CD4-positive, alpha-beta T cell treated with Interleukin-10 for 1 hour (primary cell): ENCODE measurements around the gene TSPAN11.

Source experiments
- DNase-seq: peaks from one replicate; pipeline ENCODE4 v3.0.0-alpha.2; 2020

Gene TSPAN11

GRCh38 chr12:30962047-30962446 lies 35.5 kb downstream of the TSPAN11 start:
- no peak for DNase-seq

DNA sequence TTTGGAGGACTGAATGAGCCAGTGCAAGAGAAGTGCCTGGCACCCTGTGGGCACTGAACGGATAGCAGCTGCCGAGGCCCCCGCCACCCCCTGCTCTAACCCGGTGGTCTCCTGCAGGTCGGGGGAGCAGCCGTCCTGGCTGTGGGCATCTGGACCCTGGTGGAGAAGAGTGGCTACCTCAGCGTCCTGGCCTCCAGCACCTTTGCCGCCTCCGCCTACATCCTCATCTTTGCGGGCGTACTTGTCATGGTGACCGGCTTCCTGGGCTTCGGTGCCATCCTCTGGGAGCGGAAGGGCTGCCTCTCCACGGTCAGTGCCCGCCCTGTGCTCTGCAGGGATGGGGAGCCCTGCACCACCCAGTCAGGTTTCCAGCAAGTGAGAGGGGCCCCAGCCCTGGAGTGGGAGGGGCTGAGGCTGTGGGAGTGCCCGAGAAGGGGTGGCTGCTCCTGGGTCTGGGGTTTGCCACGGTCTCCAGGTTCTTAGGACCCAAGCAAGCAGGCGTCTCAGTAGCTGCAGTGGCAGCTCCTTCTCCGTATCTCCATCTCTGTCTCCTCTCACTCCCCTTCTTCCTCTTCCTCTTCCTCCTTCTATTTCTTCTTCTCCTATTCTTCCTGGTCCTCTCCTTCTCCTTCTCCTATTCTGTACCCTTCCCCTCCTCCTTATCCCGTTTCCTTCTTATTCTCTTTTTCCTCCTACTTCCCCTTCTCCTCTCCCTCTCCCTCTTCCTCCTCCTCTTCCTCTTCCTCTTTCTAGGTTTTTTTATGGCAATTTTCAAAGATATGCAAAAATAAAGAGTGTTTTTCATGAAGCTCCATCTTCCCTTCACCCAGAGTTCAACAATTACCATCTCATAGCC lies 37.4 kb downstream of the TSPAN11 start:
- no peak for DNase-seq

GRCh38 chr12:30964896-30965612 lies 38.5 kb downstream of the TSPAN11 start:
- no peak for DNase-seq

DNA sequence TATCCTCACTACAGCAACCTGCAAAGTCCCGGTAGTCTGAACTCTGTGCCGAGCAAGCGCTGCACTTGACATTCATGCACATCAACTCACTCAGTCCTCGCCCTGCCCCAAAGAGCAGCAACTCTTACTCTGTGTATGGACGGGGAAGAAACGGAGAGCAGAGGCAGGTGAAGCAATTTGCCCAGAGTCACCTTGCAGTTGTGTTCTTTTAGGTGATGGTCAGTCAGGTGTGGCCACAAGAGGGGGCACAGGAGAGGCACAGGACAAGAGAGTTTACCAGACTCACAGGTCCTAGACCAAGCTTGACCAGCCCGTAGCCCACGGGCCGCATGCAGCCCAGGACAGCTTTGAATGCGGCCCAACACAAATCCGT lies 39.1 kb downstream of the TSPAN11 start:
- no peak for DNase-seq

GRCh38 chr12:30967026-30967425 lies 40.5 kb downstream of the TSPAN11 start:
- DNase-seq = no peak

- no peak for DNase-seq
These were observed 41.7 kb downstream of the TSPAN11 start for GRCh38 chr12:30968211-30968610.

- no peak for DNase-seq
These were observed 42.5 kb downstream of the TSPAN11 start for GRCh38 chr12:30969006-30969405.

GRCh38 chr12:30969606-30970395 lies 43.3 kb downstream of the TSPAN11 start:
- DNase-seq = no peak

GRCh38 chr12:30970559-30971197 lies 44.1 kb downstream of the TSPAN11 start:
- DNase-seq = no peak

- DNase-seq = no peak
These were observed 45.5 kb downstream of the TSPAN11 start for GRCh38 chr12:30972035-30972434.

DNA sequence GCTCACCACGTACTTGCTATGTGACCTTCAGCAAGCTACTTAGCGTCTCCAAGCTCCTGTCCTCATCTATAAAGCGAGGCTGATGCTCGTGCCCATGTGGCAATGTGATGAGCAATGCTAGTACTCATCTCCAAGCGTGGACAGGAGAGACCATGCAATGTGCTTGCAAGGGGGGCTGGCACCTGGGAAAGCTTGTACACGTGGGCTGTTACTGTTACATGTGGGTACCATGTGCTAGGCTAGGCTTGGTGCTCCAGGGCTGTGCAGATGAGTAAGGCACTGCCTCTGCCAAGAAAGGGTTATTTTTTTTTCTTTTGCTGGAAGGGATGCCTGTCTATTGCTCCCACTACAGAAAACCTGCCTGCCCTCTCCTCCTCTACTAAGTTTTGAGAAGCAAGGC lies 46.6 kb downstream of the TSPAN11 start:
- no peak for DNase-seq

DNA sequence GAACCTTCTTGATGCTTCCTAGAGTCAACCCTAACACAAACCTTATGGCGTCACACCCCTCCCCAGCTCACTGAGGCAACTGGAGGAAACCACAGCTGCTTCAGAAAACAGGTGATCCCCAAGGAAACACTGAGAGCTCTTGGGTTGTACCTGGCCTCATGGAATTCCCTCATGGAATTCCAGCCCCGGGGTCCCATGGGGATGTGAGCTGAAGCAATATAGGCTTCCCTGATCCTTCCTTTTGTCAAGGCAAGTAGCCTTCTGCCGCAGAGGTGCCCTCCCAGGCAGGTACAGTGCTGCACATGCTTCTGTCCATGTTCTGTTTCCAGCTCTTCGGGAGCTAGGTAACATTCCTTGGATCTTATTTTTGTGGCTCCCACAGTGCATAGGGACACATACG lies 47.3 kb downstream of the TSPAN11 start:
- no peak for DNase-seq

DNA sequence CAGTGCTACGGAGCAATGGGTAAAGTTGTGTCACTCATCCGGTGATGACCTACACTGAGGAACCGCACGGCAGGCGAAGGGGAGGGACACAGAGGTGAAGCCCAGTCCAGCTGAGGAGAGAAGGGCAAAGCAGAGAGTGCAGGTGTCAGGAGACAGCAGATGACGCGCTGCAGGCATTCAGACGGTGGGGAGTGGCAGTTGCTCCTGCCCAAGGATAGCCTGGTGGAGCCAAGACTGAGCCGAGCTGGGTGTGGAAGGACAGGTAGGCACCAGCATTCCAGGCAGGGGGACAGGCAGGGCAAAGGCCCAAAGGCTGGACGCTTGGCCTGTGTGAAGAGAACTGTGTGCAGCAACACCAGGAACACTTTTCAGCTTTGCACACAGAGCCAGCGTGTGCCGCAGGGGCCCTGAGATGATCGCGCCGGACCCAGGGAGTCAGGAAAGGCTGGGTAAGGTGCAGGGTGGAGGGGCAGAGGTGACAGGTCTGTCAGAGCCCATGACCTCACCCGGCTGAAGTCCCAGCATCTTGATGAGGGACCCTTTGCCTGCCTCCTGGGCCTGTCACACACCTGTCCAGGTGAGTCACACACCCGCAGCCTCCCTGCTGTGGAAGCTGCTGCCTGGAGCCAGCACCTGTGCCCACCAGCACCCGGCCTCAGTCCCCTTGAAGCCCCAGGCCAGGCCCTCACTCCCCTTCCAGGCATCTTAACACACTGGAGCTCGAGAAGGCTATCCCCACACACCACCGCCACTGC lies 48.4 kb downstream of the TSPAN11 start:
- DNase-seq = no peak

GRCh38 chr12:30975581-30975980 lies 49.0 kb downstream of the TSPAN11 start:
- no peak for DNase-seq

DNA sequence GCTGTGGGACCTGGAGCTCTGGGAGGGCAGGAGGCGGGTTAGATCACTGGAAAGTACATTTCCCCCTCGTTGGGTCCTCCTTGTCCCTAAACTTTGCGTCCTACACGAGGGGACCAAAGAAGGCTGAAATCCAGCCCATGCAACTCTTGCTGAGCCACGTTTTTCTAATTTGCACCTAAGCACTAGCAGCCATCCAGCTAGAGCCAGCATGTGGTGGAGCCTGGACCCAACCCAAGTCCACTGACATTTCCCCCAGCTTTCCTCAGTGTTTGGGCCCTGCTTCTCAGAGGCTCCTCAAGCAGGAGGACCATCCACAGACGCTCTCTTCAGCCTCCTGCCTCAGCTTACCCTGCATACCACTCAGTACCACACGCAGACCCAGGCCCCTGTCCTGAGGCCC lies 49.7 kb downstream of the TSPAN11 start:
- no peak for DNase-seq

GRCh38 chr12:30977124-30977523 lies 50.6 kb downstream of the TSPAN11 start:
- no peak for DNase-seq

DNA sequence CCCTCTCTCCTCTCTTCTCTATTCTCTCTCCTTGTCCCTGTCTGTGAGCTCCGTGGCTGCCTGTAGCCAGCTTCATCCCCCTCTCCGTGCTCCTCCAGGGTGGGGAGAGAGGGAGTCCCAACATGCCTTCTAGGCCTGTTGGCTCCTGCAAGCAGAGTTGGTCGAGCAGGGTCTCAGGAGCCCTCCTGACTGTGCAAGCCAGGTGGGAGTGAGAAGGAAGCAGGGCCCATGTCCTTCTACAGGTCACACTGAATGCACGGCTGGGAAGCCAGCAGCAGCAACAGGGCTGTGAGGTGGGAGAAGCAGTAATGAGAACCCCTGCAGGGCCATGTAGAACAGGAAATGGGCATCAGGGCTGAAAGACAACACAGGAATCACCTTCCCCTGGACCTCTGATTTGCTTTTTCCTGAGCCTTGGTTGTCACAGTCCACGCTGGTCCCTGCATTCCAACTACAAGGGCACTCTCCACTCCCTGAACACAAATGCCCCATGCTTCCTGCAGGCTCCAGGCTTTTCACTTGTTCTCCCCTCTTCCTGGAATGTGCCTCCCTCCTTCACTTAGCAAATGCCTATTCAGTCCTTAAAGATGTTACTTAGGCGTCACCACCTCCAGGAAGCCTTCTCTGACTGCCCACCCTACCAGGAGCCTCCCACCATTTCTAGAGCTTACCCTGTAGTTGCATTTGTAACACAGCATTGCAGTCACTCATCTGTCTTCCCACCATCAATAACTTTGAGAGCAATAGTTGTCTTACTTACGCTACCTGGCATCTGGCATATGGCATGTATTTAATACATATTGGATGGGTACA lies 51.2 kb downstream of the TSPAN11 start:
- no peak for DNase-seq

DNA sequence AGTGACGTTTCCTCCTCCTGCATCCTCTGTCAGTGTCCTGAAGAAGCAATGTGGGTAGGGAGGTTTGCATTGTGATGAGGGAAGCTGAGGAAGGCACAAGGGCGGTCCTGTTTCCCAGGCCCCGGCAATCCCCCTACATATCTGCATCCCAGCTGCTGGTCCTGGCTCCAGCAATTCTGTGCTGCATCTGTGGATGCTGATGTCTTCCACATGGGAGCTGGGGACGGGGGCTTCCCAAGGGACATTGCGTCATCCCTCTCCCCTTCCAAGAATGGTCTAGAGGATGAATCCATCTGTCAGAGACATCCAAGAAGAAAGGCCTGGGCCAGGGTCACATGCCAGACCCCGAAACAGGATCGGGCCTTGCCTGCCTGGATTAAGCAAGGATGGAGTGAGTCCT lies 52.1 kb downstream of the TSPAN11 start:
- no peak for DNase-seq

- no peak for DNase-seq
These were observed 53.1 kb downstream of the TSPAN11 start for GRCh38 chr12:30979371-30980259.

GRCh38 chr12:30980955-30981662 lies 54.6 kb downstream of the TSPAN11 start:
- no peak for DNase-seq
